ENCODE results near the gene BCAN.
A peak's percentile ranks its signal among the peaks of the same experiment; 100 is the strongest.

Gene BCAN, protein sequence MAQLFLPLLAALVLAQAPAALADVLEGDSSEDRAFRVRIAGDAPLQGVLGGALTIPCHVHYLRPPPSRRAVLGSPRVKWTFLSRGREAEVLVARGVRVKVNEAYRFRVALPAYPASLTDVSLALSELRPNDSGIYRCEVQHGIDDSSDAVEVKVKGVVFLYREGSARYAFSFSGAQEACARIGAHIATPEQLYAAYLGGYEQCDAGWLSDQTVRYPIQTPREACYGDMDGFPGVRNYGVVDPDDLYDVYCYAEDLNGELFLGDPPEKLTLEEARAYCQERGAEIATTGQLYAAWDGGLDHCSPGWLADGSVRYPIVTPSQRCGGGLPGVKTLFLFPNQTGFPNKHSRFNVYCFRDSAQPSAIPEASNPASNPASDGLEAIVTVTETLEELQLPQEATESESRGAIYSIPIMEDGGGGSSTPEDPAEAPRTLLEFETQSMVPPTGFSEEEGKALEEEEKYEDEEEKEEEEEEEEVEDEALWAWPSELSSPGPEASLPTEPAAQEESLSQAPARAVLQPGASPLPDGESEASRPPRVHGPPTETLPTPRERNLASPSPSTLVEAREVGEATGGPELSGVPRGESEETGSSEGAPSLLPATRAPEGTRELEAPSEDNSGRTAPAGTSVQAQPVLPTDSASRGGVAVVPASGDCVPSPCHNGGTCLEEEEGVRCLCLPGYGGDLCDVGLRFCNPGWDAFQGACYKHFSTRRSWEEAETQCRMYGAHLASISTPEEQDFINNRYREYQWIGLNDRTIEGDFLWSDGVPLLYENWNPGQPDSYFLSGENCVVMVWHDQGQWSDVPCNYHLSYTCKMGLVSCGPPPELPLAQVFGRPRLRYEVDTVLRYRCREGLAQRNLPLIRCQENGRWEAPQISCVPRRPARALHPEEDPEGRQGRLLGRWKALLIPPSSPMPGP

DNA sequence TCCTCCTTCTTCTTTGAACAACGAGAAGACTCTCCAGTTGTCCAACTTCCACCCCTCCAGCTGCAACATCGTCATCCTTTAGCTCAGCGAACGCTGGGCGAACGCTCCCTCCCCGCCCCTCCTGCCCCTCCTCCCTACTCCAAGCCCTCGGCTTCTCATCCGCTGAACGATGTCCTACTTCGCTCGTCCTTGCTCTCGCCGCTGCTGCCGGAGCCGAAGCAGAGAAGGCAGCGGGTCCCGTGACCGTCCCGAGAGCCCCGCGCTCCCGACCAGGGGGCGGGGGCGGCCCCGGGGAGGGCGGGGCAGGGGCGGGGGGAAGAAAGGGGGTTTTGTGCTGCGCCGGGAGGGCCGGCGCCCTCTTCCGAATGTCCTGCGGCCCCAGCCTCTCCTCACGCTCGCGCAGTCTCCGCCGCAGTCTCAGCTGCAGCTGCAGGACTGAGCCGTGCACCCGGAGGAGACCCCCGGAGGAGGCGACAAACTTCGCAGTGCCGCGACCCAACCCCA, at the start of gene BCAN:
TSS of gene BCAN (plus strand) at position 357 of the 504 bp plus-strand sequence. CDS start 3,938 bp downstream, outside the sequence.
- peak within 1 kb of the TSS; percentile 57 to 74 for H3K4me3 Mint-ChIP-seq
- H3K27me3 Mint-ChIP-seq: peaks cover 92% of the 10 kb centered on the region
- H3K9me3 Mint-ChIP-seq: no peaks in the 10 kb centered on the region
- H3K4me1 Mint-ChIP-seq: peaks cover 43% of the 10 kb centered on the region
- no peak within 1 kb of the TSS for H3K27ac Mint-ChIP-seq
- DNase-seq (no peak), ATAC-seq (peak; percentile 26)

DNA sequence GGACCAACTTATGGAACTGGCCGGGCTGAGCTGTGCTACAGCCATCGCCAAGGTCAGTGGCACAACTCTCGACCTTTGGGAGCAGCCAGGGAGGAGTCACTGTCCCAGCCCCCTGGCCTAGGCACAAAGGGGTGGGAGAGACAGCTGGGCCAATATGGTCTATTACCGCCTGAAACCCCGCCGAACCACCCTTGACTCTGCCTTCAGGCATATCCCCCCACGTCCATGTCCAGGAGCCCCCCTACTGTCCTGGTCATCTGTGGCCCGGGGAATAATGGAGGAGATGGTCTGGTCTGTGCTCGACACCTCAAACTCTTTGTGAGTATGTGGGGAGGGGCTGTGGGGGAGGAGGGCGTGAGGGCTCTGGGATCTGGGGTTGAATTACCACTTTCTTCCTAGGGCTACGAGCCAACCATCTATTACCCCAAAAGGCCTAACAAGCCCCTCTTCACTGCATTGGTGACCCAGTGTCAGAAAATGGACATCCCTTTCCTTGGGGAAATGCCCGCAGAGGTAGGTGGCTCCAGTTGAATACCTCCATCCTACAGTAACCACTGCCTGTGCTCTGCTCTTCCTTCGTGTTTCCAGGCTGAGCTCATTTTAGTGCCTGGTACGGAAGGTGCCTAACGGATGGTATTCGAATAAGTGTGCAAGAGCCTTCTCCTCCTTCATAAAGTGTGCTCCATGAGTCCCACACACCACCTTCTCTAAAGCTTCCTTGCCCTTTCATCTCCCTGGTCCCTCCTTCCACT, 49.6 kb upstream of the BCAN start:
- no peak for ATAC-seq
- H3K4me3 Mint-ChIP-seq: peak overlapping the region; percentile 70 to 82
- peaks cover 19% of the 10 kb centered on the region for H3K4me1 Mint-ChIP-seq
- no peaks in the 10 kb centered on the region for H3K27me3 Mint-ChIP-seq
- no peaks in the 10 kb centered on the region for H3K9me3 Mint-ChIP-seq
- peak overlapping the region in 1 of 2 donors; percentile 83 for H3K27ac Mint-ChIP-seq
- no peak for DNase-seq

- H3K27me3 Mint-ChIP-seq: no peaks in the 10 kb centered on the region
- peak overlapping the region in 1 of 2 donors; percentile 73 for H3K27ac Mint-ChIP-seq
- peaks cover 19% of the 10 kb centered on the region for H3K4me1 Mint-ChIP-seq
- ATAC-seq: no peak
- no peak for DNase-seq
- no peaks in the 10 kb centered on the region for H3K9me3 Mint-ChIP-seq
- H3K4me3 Mint-ChIP-seq: peak overlapping the region; percentile 70 to 82
These were observed 48.8 kb upstream of the BCAN start for GRCh38 chr1:156592910-156593660.

DNA sequence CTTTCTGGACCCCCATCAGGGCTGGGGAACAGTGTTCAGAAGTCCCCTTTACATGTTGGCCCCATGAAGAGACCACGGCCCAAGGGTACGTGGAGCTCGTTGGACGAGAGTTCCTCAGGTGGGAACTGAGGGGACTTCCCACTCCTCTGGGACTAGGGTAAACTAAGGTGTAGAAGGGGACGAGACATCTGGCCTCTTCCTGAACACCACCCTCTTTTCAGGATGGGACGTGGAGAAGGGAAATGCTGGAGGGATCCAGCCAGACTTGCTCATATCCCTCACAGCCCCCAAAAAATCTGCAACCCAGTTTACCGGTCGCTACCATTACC, 48.3 kb upstream of the BCAN start:
- Mint-ChIP-seq H3K27me3 (no peaks in the 10 kb centered on the region), H3K9me3 (no peaks in the 10 kb centered on the region), H3K4me3 (no peak overlapping the region), H3K27ac (no peak overlapping the region), H3K4me1 (peaks cover 25% of the 10 kb centered on the region)
- ATAC-seq (no peak), DNase-seq (no peak)

GRCh38 chr1:156594190-156594589, 47.7 kb upstream of the BCAN start:
- no peaks in the 10 kb centered on the region for H3K27me3 Mint-ChIP-seq
- DNase-seq: no peak
- H3K27ac Mint-ChIP-seq: no peak overlapping the region
- no peak for ATAC-seq
- H3K4me3 Mint-ChIP-seq: no peak overlapping the region
- H3K4me1 Mint-ChIP-seq: peaks cover 29% of the 10 kb centered on the region
- no peaks in the 10 kb centered on the region for H3K9me3 Mint-ChIP-seq

GRCh38 chr1:156595016-156595415, 46.9 kb upstream of the BCAN start:
- no peak overlapping the region for H3K4me3 Mint-ChIP-seq
- no peaks in the 10 kb centered on the region for H3K9me3 Mint-ChIP-seq
- ATAC-seq (no peak), DNase-seq (no peak)
- H3K4me1 Mint-ChIP-seq: peaks cover 35% of the 10 kb centered on the region
- H3K27ac Mint-ChIP-seq: peak overlapping the region in 1 of 2 donors; percentile 4
- no peaks in the 10 kb centered on the region for H3K27me3 Mint-ChIP-seq

DNA sequence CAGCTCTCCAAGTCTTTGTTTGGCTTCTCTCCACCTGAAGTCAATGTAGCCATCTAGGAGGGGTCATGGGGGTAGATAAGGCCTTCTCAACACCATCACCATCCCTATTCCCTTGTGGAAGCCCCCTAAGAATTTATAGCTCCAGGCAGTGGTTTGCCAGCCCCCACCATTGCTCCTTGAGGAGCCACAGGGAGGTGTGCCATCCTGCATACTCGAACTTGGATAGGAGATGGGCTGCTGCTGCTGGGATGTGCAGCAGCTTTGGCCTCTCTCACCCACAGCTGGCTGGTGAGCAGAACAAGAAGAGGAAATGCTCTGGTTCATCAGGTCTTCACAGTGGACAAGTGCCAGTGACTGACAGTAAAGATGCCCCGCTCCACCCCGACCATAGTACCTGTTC, 45.5 kb upstream of the BCAN start:
- no peak for DNase-seq
- H3K27me3 Mint-ChIP-seq: no peaks in the 10 kb centered on the region
- no peaks in the 10 kb centered on the region for H3K9me3 Mint-ChIP-seq
- H3K27ac Mint-ChIP-seq: no peak overlapping the region
- peaks cover 38% of the 10 kb centered on the region for H3K4me1 Mint-ChIP-seq
- no peak for ATAC-seq
- H3K4me3 Mint-ChIP-seq: no peak overlapping the region

DNA sequence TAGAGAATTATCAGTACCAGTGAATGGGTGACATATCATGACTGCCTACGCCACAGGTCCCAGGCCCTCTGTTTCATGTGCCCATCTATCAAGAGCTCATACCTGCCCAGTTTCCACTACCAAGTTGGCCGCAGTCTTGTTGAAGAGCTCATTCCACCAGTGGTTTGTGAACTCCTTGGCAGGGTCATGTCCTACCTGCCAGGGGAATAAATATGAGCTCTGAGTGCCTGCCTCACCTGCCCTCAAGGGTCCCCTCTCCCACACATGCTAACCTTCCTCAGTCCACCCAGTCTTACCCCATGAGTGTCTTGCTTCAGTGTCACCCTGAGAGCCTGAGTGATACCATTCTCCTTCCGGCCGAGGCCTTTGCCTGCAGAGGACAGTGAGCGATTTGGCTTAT, 43.8 kb upstream of the BCAN start:
- Mint-ChIP-seq H3K27me3 (no peaks in the 10 kb centered on the region), H3K9me3 (no peaks in the 10 kb centered on the region), H3K4me3 (peak overlapping the region in 1 of 2 donors; percentile 6), H3K4me1 (peaks cover 46% of the 10 kb centered on the region), H3K27ac (peak overlapping the region; percentile 5 to 16)
- DNase-seq (no peak), ATAC-seq (no peak)

DNA sequence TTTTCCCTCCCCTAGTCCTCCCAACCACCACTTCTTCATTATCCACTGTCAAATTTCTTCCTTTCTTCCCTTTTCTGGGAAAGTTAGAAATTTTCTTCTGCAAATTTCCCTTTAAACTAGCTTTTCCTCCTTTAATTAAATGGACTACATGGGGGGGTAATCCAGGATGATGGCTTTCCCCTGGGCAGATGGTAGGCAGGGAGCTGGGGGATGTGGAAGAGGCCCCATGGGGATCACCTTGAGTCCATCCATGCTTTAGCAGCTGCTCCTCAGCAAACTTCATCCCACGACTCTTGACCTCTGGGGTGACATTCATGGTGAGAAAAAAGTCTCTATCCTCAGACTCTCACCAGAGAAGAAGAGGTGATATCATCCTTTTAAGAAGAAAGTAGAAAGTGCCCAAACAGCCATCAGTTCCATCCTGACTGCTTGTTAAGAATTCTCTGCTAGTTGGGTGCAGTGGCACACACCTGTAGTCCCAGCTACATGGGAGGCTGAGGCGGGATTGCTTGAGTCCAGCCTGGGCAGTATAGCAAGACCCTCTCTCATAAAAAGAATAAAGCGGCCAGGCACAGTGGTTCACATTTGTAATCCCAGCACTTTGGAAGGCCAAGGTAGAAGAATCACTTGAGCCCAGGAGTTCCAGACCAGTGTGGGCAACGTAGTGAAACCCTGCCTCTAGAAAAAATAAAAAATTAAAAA, 43.0 kb upstream of the BCAN start:
- H3K27ac Mint-ChIP-seq: peak overlapping the region; percentile 3 to 59
- peaks cover 45% of the 10 kb centered on the region for H3K4me1 Mint-ChIP-seq
- DNase-seq (no peak), ATAC-seq (no peak)
- no peaks in the 10 kb centered on the region for H3K27me3 Mint-ChIP-seq
- no peaks in the 10 kb centered on the region for H3K9me3 Mint-ChIP-seq
- H3K4me3 Mint-ChIP-seq: peak overlapping the region in 1 of 2 donors; percentile 14

DNA sequence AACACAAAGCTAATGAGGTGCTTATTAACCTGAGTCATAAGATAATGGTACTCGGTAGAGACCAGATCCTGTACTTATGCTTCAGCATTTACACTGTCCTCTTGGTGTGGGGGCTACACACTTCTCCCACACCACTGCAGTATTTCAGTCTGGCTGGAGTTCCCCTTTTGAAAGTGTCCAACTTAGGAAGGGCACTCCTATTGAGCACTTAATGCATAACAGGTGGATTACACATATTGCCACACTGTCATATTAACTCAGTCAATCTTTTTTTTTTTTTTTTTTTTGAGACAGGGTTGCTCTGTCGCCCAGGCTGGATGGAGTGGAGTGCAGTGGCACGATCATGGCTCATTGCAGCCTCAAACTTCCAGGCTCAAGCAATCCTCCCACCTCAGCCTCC, 42.1 kb upstream of the BCAN start:
- no peak for DNase-seq
- Mint-ChIP-seq H3K27me3 (no peaks in the 10 kb centered on the region), H3K4me1 (peaks cover 45% of the 10 kb centered on the region), H3K9me3 (no peaks in the 10 kb centered on the region), H3K27ac (peak overlapping the region in 1 of 2 donors; percentile 1), H3K4me3 (peak overlapping the region; percentile 89 to 100)
- peak; percentile 88 for ATAC-seq

GRCh38 chr1:156600733-156601121, 41.2 kb upstream of the BCAN start:
- no peak for DNase-seq
- Mint-ChIP-seq H3K4me3 (peak overlapping the region; percentile 89 to 100), H3K27me3 (no peaks in the 10 kb centered on the region), H3K4me1 (peaks cover 45% of the 10 kb centered on the region), H3K27ac (peak overlapping the region; percentile 97 to 100), H3K9me3 (no peaks in the 10 kb centered on the region)
- ATAC-seq: peak; percentile 21

- H3K4me3 Mint-ChIP-seq: peak within 1 kb of the TSS; percentile 89 to 100
- H3K4me1 Mint-ChIP-seq: peaks cover 45% of the 10 kb centered on the region
- no peaks in the 10 kb centered on the region for H3K27me3 Mint-ChIP-seq
- ATAC-seq: peak; percentile 82
- peak; percentile 76 to 87 for DNase-seq
- H3K9me3 Mint-ChIP-seq: no peaks in the 10 kb centered on the region
- peak within 1 kb of the TSS; percentile 97 to 100 for H3K27ac Mint-ChIP-seq
These were observed 40.6 kb upstream of the BCAN start, which contains the start of gene GPATCH4 for GRCh38 chr1:156601122-156601830. TSS of gene GPATCH4 (minus strand) at chr1:156601479.

- ATAC-seq (no peak), DNase-seq (no peak)
- Mint-ChIP-seq H3K27me3 (no peaks in the 10 kb centered on the region), H3K4me3 (peak overlapping the region; percentile 89 to 100), H3K4me1 (peaks cover 45% of the 10 kb centered on the region), H3K27ac (peak overlapping the region; percentile 54 to 97), H3K9me3 (no peaks in the 10 kb centered on the region)
These were observed 40.0 kb upstream of the BCAN start for GRCh38 chr1:156601892-156602291.
